Measurements from ENCODE around the gene DHRS7C.

Gene DHRS7C

DNA sequence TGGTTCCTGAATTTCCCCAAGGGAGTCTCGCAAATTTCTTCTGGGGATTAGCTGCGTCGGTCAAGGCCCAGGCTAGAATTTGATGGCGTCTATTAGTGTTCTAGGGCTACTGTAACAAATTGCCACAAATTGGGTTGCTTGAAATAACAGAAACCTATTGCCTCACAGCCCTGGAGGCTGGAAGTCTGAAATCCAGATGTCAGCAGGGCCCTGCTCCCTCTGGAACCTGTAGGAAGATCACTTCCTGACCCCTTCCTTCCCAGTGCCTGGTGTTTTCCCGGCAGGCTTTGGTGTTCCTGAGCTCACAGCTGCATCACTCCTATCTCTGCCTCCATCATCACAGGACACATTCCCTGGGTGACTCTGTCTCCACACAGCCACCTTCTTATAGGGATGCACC is 24.4 kb downstream of the DHRS7C start:
- no peak for DNase-seq (ENCODE audit: low spot score)

DNA sequence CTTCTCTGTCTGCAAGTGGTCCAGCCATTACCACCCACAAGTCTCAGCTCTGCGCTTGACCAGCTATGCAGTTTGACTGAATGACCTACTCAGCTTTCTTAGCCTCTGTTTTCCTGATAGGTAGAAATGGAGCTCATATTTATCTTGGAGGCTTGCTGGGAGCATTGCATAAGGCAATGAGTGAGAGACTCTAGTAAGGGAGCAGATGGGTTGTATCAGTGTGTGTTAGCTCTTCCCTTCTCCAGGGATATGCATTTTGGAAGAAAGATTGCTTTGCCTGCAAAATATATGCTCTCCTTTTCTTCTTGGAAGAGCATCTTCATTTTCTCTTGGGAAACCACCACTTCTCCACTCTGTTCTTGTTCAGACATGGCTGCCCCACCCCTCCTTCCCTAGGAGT is 26.1 kb downstream of the DHRS7C start:
- no peak for DNase-seq (ENCODE audit: low spot score)

DNA sequence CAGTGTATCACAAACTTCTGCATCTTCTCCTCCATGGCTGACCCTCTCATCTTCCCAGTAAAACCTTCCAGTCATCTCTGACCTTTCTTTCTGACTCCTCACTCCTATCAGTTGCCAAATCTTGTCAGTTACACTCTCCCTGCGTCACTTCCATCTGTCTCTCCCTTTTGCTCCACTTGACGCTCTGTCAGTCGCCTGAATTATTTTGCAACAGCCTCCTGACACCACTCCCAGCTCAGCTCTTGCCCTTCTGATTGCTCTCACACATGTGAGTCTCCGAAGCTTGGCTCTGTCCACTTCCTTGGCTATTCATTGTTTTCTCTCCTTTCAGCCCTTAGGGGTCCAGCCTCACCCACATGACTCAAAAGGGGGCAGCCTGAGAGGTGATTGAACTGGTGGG is 27.7 kb downstream of the DHRS7C start:
- no peak for DNase-seq (ENCODE audit: low spot score)

DNA sequence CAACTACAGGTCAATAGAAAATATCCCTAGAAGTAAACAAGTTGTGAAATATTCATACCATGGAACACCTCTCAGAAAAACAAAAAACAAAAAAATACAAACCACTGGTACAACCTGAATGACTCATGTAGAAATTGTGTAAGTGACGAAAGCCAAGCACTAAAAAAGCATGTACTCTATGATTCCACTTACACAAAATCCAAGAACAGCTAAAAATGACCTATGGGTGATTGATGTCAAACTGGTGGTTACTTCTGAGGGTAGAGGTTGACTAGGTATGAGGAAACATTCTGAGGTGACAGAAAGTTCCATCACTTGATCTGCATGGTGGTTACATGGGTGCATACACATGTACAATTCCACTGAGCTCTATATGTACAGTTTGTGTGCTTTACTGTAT is 31.1 kb downstream of the DHRS7C start:
- no peak for DNase-seq (ENCODE audit: low spot score)

DNA sequence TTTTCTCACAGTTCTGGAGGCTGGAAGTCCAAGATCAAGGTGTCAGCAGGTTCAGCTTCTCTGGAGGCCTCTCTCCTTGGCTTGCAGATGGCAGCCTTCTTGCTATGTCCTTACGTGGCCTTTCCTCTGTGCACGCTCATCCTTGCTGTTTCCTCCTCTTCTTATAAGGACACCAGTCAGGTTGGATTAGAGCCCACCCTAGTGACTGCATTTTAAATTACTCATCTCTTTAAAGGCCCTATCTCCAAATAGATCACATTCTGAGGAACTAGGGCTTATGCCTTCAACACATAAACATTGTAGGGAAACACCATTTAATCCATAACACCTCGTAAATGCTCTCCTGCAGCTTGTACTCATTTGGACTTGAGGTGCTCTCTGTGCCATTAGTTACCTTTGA is 36.3 kb downstream of the DHRS7C start:
- DNase-seq (ENCODE audit: low spot score): no peak

DNA sequence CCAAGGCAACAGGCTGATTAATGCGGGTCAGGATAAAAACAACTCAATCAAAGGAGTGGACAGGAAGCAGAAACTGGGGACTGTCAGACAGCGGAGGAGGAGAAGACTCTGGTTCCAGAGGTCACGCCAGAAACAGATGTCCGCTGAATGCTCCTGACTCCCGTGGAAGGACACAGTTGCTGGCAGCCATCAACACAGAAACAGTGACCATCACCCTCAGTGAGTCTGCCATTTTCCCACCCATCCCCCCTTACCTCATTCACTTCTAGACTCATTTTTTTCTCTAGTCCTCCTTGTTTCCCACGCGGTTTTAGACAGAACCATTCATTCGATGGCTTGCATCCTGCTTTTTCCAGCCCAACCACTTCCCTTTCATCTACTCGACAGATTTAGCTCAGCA is 40.9 kb downstream of the DHRS7C start:
- no peak for DNase-seq (ENCODE audit: low spot score)

DNA sequence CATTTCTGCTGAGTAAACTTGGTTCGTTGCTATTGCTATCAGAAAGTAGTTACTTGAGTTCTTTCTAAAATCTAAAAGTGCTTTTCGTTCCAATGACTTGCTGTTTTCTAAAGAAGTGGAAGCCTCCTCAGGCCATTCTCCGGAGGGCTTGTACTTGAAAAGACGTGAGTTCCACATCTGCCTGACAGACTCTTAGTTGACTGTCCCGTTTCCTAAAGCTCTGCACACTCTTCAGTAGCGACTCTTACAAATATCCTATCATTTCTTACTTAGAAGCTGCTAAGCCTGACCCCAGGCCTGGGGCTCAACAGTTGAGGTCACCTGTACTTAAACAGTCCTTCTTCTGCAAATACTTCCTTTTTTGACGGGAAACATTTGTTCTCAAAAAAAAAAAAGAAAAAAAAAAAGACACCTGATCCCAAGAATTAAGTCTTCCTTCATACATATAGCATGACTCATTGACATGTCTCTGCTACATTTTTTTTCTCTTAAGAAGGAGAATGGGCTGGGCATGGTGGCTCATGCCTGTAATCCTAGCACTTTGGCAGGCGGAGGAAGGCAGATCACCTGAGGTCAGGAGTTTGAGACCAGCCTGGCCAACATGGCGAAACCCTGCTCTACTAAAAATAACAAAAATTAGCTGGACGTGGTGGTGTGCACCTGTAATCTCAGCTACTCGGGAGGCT is 61.5 kb downstream of the DHRS7C start:
- no peak for DNase-seq (ENCODE audit: low spot score)

DNA sequence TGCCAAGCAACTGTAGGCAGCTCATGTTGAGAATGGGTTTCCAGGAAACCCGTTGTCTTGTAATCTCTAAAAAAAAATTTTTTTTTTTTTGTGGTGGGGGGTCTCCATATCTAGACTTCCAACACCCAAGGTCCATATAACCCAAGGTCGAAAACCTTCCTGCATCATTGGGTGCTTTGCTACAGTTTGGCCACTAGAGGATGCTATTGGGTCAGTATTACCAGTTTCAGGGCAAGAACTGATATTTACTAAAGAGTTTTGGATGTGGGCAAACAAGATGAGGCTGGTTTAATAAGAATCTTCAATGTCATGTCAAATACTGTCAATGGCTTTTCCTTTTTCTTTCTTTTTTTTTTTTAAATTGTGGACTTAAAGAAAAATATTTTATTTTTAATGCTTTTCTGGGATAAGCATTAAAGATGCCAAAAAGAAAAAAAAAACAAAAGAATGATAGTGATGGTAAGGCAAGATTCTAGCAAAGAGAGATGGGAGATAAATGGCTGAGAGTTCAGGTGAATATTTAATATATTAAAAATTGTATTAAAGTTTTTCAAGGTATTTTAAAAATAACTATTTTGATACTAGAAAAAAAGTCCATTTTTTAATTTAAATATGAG is 62.2 kb downstream of the DHRS7C start:
- DNase-seq (ENCODE audit: low spot score): peak; percentile 54

DNA sequence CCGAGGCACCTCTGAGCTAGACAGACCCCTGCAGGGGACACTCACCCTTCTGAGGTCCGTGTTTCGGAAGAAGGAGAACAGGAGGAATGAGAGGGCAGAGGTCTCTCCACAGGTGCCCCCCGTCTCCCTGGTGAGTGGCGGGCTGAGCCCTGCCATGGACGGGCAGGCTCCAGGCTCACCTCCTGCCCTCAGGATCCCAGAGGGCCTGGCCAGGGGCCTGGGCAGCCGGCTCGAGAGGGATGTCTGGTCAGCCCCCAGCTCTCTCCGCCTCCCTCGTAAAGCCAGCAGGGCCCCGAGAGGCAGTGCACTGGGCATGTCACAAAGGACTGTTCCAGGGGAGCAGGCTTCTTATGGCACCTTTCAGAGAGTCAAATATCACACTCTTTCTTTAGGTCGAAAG is 62.8 kb downstream of the DHRS7C start:
- DNase-seq (ENCODE audit: low spot score): no peak

DNA sequence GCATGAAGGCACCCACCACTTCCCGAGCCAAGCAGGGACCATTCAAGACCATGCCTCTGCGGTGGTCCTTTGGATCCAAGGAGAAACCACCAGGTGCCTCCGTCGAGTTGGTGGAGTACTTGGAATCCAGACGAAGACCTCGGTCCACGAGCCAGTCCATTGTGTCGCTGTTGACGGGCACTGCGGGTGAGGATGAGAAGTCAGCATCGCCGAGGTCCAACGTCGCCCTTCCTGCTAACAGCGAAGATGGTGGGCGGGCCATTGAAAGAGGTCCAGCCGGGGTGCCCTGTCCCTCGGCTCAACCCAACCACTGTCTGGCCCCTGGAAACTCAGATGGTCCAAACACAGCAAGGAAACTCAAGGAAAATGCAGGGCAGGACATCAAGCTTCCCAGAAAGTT is 63.4 kb downstream of the DHRS7C start:
- DNase-seq (ENCODE audit: low spot score): no peak

DNA sequence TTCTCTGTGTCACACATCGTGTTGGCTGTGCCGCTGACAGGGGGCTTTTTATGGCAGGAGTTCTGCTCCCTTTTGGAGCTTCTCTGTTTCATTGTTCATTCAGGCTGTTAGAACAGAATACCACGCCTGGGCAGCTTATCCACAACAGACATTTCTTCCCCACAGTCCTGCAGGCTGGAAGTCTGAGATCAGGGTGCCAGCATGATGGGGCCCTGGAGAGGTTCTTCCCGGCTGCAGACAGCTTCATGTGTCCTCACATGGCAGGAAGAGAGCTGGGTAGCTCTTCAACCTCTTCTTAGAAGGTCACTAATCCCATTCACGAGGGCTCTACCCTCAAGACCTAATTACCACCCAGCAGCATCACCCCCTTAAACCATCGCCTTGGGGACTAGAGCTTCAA is 65.1 kb downstream of the DHRS7C start:
- no peak for DNase-seq (ENCODE audit: low spot score)

DNA sequence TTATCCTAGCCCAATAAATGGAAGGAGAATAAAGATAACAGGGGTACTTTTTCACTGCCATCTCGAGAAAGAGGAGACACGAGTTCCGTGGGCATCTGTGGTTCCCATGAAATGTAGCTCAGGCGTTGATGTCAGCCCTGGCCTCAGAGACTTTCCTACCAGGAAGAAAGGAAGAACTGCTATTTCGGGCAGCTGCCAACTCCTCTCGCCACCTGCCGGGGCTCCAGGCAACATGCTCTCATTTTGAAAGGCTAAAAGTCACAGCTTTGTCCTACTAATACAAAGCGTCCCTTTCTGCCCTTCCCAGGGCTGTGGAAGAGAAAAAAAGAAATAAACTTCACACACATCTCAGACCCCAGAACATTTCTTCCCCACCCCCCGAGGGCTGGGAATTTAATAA is 65.8 kb downstream of the DHRS7C start:
- no peak for DNase-seq (ENCODE audit: low spot score)

Measured in germinal center (tissue), 1 donor.